GM12874 (cell line): ENCODE data around the gene DYNC1H1.

Experiments used
- TF ChIP-seq, protein P1 (sequence below): IDR thresholded peaks from 2 replicates; pipeline ENCODE4 v1.5.1; 2011; ENCODE audit warnings: low read depth, mild to moderate bottlenecking, control low read depth, low read length, moderate library complexity; ENCODE audit not compliant: insufficient read depth

The DYNC1H1 gene

GRCh38 chr14:102029956-102030355 lies 65.6 kb downstream of the DYNC1H1 start:
- TF ChIP-seq, protein P1, sequence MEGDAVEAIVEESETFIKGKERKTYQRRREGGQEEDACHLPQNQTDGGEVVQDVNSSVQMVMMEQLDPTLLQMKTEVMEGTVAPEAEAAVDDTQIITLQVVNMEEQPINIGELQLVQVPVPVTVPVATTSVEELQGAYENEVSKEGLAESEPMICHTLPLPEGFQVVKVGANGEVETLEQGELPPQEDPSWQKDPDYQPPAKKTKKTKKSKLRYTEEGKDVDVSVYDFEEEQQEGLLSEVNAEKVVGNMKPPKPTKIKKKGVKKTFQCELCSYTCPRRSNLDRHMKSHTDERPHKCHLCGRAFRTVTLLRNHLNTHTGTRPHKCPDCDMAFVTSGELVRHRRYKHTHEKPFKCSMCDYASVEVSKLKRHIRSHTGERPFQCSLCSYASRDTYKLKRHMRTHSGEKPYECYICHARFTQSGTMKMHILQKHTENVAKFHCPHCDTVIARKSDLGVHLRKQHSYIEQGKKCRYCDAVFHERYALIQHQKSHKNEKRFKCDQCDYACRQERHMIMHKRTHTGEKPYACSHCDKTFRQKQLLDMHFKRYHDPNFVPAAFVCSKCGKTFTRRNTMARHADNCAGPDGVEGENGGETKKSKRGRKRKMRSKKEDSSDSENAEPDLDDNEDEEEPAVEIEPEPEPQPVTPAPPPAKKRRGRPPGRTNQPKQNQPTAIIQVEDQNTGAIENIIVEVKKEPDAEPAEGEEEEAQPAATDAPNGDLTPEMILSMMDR = no peak

GRCh38 chr14:102033241-102033640 lies 68.9 kb downstream of the DYNC1H1 start:
- TF ChIP-seq, protein P1 = no peak

- TF ChIP-seq, protein P1 = no peak
Observed at GRCh38 chr14:102034301-102034700, 69.9 kb downstream of the DYNC1H1 start.

DNA sequence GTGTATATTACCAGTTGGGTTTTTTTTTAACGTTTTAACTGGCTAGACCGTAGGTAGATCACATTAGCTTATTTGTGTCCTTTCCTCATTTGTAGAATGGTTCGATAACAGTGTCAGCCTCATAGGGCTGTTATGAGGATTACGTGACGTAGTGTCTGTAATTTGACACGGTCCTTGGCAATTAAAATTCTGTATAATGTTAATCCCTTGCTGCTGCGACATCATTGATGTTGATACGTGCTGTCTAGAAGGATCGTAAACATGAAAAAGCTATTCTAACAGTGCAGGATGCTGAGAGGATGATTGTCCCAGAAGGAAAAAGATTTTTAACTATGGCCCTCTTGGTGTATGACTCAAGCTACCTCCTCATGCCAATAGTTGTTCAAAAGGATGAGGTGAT lies 71.5 kb downstream of the DYNC1H1 start:
- TF ChIP-seq, protein P1 = no peak

- TF ChIP-seq, protein P1 = no peak
Observed at GRCh38 chr14:102037686-102038085, 73.3 kb downstream of the DYNC1H1 start.

DNA sequence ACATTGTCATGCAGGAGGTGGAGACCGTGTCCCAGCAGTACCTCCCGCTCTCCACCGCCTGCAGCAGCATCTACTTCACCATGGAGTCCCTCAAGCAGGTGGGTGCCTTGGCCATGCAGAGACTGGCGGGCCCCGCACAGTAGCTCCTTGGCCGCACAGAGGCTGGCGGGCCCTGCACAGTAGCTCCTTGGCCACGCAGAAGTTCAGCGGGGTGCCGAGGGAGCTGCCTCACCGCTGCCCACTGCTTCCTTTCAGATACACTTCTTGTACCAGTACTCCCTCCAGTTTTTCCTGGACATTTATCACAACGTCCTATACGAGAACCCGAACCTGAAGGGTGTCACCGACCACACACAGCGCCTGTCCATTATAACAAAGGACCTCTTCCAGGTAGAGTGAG lies 74.8 kb downstream of the DYNC1H1 start:
- TF ChIP-seq, protein P1 = no peak

DNA sequence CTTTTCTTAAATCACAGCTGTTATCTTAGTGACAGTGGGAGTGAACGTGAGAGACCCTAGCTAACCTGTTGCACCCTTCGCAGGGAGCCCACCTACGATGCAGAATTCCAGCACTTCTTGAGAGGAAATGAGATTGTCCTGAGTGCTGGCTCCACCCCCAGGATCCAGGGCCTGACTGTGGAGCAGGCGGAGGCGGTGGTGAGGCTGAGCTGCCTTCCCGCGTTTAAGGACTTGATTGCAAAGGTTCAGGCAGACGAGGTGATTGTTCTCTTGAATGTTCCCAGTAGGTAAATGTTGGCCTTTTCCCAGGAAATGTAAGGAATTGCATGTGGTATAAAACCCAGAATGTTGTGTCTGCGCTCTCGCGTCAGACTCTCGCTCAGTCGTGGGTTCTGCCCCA lies 75.8 kb downstream of the DYNC1H1 start:
- TF ChIP-seq, protein P1 = no peak

GRCh38 chr14:102042699-102043098 lies 78.3 kb downstream of the DYNC1H1 start:
- TF ChIP-seq, protein P1 = no peak
